ENCODE measurements around the gene AKT2.
"Not testable (repeated sequence)": the region's sequence is repeated elsewhere in the genome, so short reads cannot be mapped to it uniquely, and the experiment has no call there.

AKT2 gene

DNA sequence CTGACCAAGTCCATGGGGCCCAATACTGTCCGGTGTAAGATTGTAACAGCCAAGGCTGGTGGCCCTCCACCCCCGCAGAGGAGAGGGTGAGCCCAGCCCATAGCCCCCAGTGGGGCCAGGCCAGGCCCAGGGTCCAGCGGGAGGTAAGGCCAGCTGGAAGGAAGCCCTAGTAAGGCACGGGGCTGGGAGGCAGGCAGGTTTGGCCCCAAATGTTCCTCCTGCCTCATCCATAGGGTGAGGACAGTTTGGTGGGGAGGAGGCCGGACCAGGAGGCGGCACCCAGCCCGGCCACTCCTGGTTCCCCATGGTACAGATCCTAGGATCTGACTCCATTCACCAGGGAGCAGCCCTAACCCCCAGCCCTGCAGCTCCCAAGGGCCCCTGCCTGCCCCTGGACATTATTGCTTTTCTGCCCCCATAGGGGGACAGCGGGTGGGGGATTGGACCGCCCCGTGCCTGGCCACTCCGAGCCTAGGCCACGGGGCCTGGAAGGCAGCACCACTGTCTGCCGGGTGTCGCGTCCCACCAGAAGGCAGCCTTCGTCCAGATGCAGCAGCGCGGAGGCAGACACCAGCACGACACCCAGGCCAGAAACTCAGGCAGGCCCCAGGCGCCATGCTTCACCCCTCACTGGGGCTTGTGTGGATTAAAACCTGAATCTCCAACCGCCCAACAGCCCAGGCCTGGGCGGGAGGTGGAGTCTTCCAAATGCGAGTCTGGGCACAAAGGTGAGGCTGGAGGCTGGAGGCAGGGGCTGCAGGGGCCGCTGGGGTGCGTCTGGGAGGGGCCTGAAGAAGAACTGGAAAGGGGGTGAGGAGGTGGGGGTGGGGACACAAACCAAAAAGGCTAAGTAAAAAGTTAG lies 52.0 kb downstream of the AKT2 start:
- DNase-seq: no peak

DNA sequence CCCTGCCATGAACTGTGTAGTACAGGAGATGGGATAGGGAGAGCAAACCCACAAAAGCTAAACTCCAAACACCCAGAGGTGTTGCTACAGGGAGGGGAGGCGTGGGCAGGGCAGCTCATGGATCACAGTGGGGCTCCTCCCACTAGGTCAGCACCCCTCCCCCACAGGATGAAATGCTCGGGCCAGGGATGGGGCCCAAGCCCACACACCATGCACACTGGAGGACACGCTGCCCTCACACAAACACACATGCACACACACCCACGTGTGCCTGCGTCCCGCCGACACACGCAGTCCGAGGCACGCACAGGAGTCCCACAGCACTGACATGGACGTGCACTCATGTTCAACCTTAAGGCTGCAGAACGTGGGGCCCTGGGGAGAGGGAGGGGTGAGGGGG lies 52.7 kb downstream of the AKT2 start:
- DNase-seq: no peak

DNA sequence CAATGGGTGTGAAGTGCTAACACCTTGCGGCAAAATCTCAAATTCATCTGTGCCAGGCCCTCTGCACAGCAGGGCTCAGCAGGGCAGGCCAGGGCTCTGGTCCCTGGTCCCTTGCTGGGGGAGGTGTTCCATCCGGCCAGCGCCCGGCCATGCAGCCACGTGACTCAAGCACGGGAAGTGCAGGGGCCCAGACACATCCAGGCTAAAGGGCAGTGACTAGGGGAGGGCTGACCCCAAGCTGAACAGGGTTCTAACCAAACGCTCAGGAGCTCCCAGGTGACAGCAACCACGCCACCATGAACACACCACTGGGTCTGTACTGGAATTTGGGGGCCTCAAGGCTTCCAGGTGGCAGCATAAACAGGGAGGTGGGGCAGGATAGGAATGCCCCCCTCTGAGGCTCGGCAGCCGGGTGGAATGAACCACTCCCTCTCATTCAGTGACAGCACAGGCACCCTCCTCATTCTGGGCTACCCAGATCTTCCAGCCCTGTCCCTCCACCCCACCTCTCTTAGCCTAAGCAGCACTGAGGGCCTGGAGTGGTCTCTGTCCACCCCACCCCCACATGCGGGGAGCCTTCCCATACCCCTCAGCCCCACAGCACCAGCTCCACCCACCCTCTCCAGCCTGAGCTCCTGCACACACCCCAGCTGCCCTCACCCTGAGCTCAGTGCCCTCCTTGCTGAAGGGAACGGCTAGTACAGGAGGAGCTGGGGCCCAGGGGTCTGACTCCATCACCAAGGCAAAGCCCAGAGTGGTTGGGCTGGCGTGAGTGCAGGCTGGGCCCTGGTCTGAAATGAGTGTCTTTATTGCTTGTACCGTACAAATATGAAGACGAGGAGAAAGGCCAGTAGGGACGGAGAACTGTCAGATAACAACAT lies 53.4 kb downstream of the AKT2 start:
- no peak for DNase-seq

- DNase-seq: no peak
Observed at GRCh38 chr19:40231057-40231456, 54.1 kb downstream of the AKT2 start.

DNA sequence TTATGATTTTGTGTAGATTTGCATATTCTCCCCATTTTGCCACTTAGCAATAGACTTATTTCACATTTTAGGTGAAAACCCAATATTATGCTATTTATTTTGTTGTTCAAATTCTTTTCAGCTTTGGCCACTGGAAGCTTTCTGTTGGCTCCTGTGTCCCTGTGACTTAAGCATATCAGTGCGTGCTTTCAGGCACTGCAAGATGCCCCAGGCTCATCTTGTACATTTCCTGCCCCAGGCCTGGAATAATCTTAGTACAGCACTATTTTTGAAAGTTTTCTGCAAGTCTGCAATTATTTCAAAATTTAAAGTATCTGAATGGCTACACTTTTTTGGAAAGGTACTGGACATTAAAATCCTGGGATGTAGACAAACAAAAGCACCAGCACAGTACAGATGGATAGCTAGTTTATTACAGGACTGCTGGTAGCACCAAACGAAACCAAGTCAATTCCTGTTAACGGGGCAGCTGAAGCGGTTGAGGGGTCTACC lies 55.2 kb downstream of the AKT2 start:
- no peak for DNase-seq

DNA sequence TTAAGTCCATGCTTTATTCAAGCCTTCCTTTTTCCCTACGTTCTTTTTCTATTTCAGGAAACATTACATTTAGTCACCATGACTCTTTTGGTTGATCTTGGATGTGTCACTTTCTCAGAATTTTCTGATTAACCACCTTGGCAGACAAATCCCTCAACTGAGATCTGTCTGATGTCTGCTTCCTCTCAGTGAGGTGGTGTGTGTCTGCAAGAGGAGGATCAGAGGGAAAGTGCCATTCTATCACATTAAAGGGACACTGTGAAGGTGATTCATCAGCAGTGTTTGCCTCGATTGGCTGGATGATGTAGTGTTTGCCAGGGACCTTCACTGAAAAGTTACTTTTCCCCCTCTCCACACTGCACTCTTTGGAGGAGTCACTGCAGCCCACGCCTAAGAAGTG lies 55.7 kb downstream of the AKT2 start:
- DNase-seq: no peak

DNA sequence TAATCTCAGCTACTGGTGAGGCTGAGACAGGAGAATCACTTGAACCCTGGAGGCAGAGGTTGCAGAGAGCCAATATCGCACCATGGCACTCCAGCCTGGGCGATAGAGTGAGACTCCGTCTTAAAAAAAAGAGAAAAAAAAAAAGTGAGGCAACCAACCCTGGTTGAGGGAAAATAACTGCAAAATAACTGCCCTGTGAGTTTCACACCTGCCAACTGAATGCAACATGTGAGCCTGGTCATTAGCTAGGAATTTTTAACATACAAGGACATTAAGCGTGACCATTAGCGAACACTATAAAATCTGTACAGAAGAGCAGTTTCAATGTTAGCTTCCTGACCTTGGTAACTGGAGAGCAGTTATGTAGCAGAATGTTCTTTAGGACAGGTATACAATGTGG lies 56.3 kb downstream of the AKT2 start:
- DNase-seq: no peak

GRCh38 chr19:40228346-40228745 lies 56.8 kb downstream of the AKT2 start:
- no peak for DNase-seq

- no peak for DNase-seq
Observed at GRCh38 chr19:40225440-40226305, 59.5 kb downstream of the AKT2 start.

GRCh38 chr19:40224342-40225150 lies 60.6 kb downstream of the AKT2 start:
- DNase-seq: no peak

DNA sequence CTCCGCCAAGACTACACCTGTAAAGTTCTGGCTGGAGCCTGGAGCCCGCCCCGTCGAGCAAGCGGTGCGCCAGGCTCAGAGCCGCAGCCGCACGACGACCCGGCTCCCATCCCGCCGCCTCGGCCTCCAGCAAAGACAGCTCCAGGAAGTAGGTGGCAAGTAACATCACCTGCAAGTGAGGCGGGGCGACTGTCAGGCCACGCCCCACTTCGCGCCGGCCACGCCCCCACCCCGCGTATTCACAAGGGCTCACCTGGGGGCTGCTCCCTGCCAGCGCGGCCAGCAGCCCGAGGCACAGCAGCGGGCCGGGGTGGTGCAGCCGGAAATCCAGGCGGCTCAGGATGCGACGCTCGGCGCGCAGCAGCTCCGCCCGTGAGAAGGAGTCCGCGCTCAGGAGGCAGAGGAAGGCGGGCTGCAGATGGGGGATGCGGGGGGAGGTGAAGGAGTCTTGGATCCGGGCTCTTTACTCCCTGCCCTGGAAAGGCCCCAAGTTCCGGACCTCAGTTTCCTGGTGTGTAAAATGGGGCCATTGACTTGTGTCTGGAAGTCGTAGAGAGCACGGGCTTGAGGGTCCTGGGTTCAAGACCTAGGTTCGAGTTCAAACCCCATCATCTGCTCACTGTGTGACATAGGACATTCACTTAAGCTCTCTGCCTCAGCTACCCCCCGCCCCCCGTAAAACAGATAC lies 61.9 kb downstream of the AKT2 start:
- peak; percentile 23 for DNase-seq

DNA sequence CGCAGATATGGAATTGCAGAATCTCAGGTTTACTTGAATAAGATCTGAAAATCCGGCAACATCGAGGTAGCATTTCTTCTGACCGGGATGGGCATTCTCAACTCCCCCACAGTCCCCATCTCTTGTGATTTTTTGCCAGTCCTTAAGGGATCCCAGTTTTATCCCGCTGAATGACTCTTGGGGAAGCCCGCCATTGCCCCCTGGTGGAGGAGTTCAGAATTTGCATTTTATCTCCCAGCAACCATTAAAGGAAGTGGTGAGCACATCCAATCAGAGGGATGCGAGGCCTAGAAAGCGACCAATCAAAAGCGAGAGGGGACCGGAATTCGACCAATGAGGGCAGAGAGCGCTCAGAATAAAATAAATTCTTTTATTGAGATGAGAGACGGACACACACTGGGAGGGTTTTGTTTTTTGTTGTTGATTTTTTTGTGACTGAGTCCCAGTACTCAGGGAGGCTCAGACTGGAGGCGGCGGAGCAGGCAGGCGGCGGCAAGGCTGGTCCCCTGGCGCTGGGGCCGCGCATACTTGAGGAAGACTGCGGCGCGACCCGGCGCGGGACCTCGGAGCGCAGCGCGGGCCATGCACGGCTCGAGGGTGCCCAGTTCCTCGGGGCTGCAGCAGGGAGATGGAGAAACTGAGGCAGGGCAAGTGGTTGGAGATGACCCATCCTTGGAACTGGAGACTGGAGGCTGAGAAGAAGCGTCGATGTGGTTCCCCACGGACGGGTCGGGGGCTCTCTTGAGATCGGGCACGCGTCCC lies 63.1 kb downstream of the AKT2 start:
- DNase-seq: peak; percentile 79

- no peak for DNase-seq
Observed at GRCh38 chr19:40220674-40221073, 64.5 kb downstream of the AKT2 start.

DNA sequence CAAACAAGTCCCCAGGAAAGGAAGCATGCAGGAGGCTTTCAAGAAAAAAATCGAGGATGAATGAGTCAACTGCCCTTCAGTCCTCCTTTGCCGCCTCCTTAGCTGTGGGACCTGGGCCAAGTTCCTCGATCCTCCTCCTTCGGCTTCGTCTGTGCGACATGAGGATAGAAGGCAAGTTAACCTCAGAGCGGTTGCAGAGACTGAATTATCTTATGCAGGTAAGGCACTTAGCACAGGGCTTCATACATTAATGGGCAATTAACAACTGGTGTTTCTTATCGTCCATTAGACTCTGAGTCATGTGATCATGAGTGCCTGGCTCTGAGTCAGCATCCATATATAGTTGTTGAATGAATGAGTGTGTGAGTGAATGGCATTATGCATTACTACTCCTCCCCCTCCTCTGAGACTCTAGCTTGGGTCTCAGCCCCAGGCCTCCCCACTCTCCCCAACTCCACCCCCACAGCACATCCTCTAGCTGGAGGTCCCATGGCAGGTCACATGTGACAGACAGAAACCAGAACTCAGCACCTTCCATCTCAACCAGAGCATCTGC lies 65.3 kb downstream of the AKT2 start:
- DNase-seq: no peak

DNA sequence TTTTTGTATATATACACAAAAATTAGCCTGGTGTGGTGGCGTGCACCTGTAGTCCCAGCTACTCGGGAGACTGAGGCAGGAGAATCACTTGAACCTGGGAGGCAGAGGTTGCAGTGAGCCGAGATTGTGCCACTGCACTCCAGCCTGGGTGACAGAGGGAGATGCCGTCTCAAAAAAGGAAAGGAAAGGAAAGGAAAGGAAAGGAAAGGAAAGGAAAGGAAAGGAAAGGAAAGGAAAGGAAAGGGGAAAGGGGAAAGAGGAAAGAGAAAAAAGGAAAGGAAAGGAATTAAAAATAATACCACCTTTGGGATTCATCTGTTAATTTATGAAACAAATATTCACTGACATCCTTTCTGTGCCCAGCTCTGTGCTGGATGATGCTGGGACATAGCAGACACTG lies 66.1 kb downstream of the AKT2 start:
- not testable (repeated sequence) for DNase-seq

- peak; percentile 39 for DNase-seq
Observed at GRCh38 chr19:40217934-40218890, 66.9 kb downstream of the AKT2 start, which contains the start of gene TTC9B. Gene TTC9B (minus strand): TSS chr19:40218384. CDS start chr19:40218381, 3 bp downstream.

DNA sequence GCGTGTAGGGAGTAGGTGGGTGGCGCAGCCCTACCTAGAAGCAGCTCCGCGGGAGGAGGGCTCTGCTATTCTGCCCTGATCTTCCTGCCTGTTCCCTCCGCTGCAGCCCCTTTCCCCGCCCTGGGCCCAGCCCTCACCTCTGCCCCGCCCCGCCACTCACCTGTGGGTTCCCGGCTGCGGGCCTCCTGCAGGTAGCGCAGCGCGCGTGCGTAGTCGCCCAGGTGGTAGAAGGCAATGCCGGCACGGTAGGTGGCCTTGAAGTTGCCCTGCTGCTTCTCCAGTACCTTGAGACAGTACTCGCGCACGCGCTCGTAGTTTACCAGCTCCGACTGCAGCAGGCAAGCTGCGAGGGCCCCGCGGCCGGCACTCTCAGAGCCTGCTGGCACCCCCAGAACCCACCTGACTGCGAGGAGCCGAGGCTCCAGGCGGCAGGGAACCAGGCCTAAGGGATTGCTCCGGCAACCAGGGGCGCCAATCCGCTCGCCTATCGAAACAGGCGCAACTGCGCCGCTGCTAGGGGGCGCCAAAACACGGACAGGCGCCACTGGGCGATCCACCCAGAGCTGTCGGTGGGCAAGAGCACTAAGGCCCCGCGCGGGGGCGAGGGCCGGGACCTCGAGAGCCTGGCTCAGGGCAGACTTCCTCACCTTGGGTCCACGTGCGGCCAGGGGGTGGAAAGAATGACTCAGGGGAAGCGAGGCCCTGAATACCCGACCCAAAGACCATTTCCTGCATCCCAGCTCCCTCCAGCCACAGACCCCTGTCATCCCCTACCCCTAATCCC lies 67.9 kb downstream of the AKT2 start:
- no peak for DNase-seq

DNA sequence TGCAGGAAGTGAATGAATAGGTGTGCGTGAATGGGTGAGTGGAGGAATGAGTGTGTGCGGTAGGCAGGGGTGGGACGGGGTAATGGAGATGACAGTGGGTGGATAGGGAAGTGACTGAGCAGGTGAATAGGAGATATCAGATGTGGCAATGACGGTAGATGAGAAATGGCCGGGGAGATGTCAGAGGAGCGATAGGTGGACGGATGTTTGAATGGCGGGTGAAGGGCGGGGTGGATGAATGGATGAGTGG lies 68.4 kb downstream of the AKT2 start:
- DNase-seq: no peak
